ENCODE results near the gene SIK1.
"Not testable (repeated sequence)": the region's sequence is repeated elsewhere in the genome, so short reads cannot be mapped to it uniquely, and the experiment has no call there.

The SIK1 gene

DNA sequence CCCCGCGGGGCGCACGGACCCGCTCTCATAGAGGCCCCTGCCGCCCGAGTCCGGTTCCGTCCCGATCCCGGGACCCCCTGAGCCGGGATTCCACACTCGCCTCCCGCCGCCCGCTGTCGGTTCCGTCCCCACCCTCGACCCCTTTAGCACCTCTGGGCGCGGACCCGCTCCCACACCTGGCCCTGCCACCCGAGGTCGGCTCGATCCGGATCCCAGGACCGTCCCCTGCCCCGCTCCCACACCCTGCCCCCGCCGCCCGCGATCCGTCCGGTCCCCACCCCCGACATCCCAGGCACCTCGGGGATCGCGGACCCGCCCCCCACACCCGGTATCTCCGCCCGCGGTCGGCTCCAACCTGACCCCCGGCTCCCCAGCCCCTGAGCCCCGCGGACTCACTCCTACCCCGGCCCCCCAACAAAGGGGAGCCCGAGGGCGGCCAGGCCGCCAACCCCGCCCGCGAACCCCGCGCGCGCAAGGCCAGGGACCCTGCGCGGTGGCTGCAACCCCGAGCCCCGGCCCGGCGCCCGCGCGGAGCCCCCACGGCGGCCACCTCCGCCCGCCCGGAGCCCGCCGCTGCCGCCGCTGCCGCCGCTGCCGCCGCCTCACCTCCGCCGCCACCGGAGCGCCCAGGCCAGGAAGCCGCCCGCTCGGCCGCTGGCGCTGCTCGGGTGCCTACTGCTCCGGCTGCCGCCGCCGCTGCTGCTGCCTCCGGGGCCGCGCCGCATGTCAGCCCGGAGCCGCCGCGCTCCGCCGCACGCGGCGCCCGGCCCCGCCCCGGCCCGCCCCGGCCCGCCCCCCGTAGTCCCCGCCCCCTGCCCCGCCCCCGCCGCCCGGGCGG lies at the start of gene SIK1:
TSS of gene SIK1 (minus strand) at position 728 of the 838 bp plus-strand sequence. CDS start 953 bp downstream, outside the sequence.
- H3K9me3 ChIP-seq (ENCODE audit: low read length); H3K36me3 ChIP-seq (ENCODE audit: insufficient read depth, low read length): not testable (repeated sequence)

DNA sequence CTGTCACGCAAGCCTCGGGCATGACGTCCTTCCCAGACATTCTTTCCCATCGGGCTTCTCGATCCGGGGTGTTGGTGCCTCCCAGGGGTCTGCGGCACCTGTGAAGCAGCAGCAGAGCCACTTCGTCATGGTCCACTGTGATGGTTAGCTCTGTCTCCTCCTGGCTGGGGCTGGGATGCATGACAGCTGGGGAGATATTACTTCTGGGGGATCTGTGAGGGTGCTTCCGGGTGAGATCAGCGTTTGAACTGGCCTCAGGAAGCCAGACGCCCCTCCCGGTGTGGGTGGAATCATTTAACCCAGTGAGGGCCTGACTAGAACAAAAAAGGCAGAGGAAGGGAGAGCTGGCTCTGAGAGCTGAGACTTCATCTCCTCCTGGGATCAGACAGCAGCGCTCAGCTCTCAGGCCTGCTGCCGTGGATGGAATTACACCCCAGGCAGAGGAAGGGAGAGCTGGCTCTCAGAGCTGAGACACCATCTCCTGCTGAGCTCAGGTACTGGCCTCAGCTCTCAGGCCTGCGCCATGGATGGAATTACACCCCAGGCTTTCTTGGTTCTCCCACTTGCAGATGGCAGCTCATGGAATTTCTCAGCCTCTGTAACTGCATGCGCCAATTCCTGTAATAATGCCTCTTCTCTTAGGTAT lies 44.8 kb upstream of the SIK1 start:
- not testable (repeated sequence) for H3K36me3 ChIP-seq (ENCODE audit: insufficient read depth, low read length); H2AFZ ChIP-seq (ENCODE audit: low read depth, low read length); H3K9me3 ChIP-seq (ENCODE audit: low read length); H3K4me3 ChIP-seq (ENCODE audit: low read length); H3K4me1 ChIP-seq (ENCODE audit: insufficient read depth, low read length); H3K27me3 ChIP-seq (ENCODE audit: insufficient read depth, low read length)

More for the DNA sequence above, at the start of gene SIK1:
- not testable (repeated sequence) for H3K4me1 ChIP-seq (ENCODE audit: insufficient read depth, low read length); H2AFZ ChIP-seq (ENCODE audit: low read depth, low read length); H3K4me3 ChIP-seq (ENCODE audit: low read length); H3K27me3 ChIP-seq (ENCODE audit: insufficient read depth, low read length)

DNA sequence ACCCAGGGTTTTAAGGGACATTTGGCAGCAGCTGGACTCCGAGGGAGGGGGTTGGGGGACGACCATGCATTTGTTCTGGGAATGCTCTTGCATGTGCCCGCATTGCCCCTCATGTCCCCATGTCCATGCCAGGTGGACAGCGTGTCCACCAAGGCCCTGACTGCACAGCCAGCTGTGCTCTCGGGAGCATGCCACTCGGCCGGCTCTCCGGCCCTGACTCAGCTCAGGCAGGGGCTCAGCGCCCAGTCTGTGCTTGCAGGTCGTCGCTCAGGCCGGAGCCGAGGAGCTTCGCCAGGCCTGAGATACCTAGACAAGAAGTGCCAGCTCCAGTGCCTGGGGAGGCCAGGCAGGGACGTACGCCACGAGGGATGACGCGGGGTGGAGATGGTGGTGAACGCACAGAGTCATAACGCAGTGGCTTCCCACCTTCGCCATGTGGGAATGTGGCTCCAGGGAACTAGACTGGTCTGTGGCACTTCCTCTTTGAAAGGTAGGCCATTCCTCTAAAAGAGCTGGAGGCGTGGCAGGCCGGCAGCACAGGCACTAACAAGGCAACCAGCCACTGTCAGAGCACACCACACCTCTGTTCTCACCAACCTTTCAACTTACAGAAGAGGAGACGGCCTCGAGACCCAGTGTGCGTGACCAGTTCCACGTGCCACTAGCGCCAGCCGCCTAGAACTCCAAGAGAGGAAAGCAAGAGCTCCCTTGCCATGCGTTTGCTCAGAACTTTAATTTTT lies 43.0 kb upstream of the SIK1 start:
- H3K36me3 ChIP-seq (ENCODE audit: insufficient read depth, low read length); H3K27me3 ChIP-seq (ENCODE audit: insufficient read depth, low read length); H3K4me3 ChIP-seq (ENCODE audit: low read length); H3K9me3 ChIP-seq (ENCODE audit: low read length); H3K4me1 ChIP-seq (ENCODE audit: insufficient read depth, low read length); H2AFZ ChIP-seq (ENCODE audit: low read depth, low read length): not testable (repeated sequence)

DNA sequence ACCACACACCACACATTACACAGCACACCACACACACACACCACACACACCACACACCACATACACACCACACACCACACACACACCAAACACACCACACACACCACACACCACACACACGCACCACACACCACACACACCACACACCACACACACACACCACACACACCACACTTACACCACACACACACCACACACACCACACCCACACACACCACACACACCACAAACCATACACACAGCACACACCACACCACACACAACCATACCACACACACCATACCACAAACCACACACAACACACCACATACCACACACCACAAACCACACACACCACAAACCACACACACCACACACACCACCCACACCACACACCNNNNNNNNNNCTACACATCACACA lies 40.9 kb upstream of the SIK1 start:
- Histone ChIP-seq H3K9me3 (ENCODE audit: low read length) (no peaks in the 10 kb centered on the region), H3K36me3 (ENCODE audit: insufficient read depth, low read length) (no peaks in the 10 kb centered on the region)

DNA sequence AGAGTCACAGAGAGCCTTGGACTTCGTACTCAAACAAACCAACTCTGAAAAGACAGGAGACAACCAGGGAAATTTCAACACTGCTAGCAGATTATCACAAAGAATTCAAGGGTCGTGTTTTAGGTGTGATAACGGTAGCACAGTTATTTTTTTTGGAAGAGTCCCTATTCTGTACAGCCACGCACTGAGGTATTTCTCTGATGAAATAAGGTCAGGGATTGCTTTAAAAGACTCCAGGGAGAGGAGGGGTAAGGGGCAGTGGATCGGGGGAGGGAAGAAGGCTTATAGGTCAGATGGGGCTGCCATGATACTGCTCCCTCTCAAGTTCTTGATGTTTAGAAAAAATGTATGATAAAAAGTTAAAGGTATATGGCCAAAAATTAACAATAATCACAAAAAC lies 38.2 kb upstream of the SIK1 start:
- H2AFZ ChIP-seq (ENCODE audit: low read depth, low read length); H3K9me3 ChIP-seq (ENCODE audit: low read length); H3K27me3 ChIP-seq (ENCODE audit: insufficient read depth, low read length); H3K4me3 ChIP-seq (ENCODE audit: low read length); H3K36me3 ChIP-seq (ENCODE audit: insufficient read depth, low read length); H3K4me1 ChIP-seq (ENCODE audit: insufficient read depth, low read length): not testable (repeated sequence)

More for the DNA sequence above, 40.9 kb upstream of the SIK1 start:
- H3K27me3 ChIP-seq (ENCODE audit: insufficient read depth, low read length) = no peaks in the 10 kb centered on the region
- H3K4me1 ChIP-seq (ENCODE audit: insufficient read depth, low read length) = no peaks in the 10 kb centered on the region
- no peak overlapping the region for H2AFZ ChIP-seq (ENCODE audit: low read depth, low read length)
- no peak overlapping the region for H3K4me3 ChIP-seq (ENCODE audit: low read length)

DNA sequence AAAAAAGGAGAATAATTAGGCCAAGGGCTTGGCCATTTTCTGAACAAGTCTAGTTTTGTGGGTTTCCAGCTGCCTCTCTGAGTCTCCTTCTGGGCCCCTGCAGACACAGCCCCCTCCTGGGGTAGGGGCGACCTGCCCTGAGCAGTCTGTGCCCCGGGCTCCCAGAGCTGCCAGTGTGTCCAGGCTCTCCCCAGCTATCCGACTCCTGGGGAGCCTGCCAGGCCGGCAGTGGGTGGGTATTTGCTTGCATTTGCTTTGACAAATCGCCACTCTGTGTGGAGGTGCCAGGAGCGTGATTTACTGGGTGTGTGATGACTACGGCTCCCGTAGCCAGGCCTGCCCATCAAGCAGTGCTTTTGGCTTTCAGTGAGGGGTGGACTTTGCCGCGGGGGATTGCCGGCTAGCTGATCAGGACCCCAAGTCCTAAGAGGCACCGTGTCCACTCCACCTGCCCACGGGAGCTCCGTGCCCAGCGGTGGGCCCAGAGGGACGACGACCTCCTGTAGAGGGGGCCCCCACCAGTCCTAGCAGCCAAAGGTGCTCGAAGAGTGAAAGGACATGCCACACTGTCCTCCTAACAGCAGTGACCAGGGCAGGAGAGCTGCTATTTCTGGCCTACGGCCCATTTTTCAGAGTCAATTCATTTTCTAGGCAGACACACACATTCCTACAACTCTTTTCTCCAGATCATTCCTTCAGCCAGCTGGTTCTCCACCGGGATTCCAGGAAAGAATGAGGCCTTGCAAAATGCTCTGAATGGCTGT lies 36.7 kb upstream of the SIK1 start:
- not testable (repeated sequence) for H3K4me1 ChIP-seq (ENCODE audit: insufficient read depth, low read length); H3K9me3 ChIP-seq (ENCODE audit: low read length); H3K4me3 ChIP-seq (ENCODE audit: low read length); H2AFZ ChIP-seq (ENCODE audit: low read depth, low read length); H3K36me3 ChIP-seq (ENCODE audit: insufficient read depth, low read length); H3K27me3 ChIP-seq (ENCODE audit: insufficient read depth, low read length)

DNA sequence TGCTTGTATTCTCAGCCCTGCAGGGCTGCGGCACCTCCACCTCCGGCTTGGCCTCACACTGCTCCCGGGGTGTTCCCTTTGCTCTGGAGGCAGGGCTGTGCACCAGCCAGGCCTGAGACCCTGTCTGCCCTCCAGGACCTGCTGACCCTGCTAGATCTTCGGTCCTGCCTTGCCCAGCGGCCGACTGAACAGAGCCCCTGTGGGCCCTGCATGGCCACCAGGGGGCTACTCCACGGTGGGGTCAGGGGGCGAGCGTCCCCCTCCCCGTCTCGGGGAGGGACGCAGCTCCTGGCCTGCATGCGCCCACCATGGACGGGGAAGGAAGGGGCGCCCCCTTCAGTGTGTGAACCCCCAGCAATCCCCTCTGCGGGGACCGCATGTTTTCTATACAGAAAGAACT lies 36.0 kb upstream of the SIK1 start:
- not testable (repeated sequence) for H3K36me3 ChIP-seq (ENCODE audit: insufficient read depth, low read length)

DNA sequence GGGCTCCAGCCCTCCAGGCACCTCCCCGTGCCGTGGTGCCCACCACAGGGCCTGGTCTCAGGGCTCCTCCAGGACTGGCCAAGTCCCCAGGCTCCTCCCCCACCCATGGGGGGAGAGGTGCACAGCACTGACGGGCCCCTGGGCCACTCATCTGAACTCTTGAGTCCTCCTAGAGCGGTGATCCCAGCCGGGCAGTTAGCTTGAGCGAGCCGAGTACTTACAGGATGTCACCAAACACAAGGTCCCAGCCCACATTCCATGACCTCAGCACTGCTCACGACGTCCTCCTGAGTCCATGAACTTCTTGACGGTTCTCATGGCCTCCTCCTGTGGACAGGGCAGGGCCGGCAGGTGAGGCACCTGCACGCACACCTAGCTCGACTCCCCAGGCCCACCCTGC lies 33.5 kb upstream of the SIK1 start:
- not testable (repeated sequence) for H3K4me1 ChIP-seq (ENCODE audit: insufficient read depth, low read length); H3K36me3 ChIP-seq (ENCODE audit: insufficient read depth, low read length); H3K27me3 ChIP-seq (ENCODE audit: insufficient read depth, low read length); H2AFZ ChIP-seq (ENCODE audit: low read depth, low read length); H3K4me3 ChIP-seq (ENCODE audit: low read length); H3K9me3 ChIP-seq (ENCODE audit: low read length)

More for the DNA sequence above, 36.0 kb upstream of the SIK1 start:
- not testable (repeated sequence) for H3K4me3 ChIP-seq (ENCODE audit: low read length); H2AFZ ChIP-seq (ENCODE audit: low read depth, low read length); H3K9me3 ChIP-seq (ENCODE audit: low read length); H3K27me3 ChIP-seq (ENCODE audit: insufficient read depth, low read length); H3K4me1 ChIP-seq (ENCODE audit: insufficient read depth, low read length)

DNA sequence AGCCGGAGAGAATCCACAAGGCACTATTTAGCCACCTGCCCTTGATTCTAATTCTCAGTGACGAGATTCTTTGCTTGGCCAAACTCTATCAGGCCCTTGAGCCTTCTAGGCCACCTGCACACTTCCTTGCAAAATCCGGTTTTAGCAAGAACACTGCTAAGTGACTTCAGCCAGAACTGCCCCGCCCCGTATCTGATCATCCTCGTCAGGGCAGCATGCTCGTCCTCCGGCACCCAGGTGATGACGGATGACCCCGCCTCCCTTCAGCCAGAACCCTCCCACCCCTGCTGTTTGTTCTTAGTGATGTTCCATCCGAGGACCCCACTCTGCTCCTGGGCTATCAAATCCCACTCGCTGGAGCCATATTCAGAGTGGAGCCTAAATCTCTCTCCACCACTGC lies 32.1 kb upstream of the SIK1 start:
- H3K27me3 ChIP-seq (ENCODE audit: insufficient read depth, low read length); H3K4me3 ChIP-seq (ENCODE audit: low read length); H3K4me1 ChIP-seq (ENCODE audit: insufficient read depth, low read length); H3K9me3 ChIP-seq (ENCODE audit: low read length); H2AFZ ChIP-seq (ENCODE audit: low read depth, low read length); H3K36me3 ChIP-seq (ENCODE audit: insufficient read depth, low read length): not testable (repeated sequence)

DNA sequence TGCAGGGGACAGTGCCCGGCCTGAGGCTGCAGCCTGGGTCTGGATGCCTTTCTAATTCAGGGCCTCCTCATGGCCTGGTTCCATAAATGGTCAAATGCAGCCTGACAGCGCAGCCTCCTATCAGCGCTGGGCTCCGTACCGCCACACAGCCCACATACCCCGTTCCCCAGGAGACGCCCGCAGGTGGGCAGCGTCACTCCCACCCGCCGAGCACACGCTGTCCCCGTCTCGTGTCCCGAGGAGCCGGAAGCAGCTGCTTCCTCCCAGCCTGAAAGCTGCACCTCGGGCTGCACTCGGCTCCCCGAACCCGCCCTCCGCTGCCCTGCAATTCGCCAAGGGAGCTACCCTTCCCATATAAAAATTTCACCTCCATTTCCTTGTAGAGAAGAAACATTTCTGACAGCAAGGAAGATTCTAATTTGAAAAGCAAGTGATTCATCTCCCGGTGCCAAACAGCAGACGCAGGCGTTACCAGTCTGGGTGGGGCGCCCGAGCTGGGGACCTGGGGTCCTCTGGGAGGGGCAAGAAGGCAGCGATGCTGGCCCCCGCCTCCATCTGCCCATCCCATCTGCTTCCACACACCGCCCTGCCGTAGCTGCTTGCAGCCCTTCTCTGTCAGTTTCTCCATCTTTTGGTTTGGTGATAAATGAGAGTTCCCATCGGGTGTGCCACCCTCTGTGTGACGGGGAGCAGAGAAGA lies 29.8 kb upstream of the SIK1 start:
- not testable (repeated sequence) for H3K9me3 ChIP-seq (ENCODE audit: low read length); H2AFZ ChIP-seq (ENCODE audit: low read depth, low read length); H3K4me3 ChIP-seq (ENCODE audit: low read length); H3K4me1 ChIP-seq (ENCODE audit: insufficient read depth, low read length); H3K27me3 ChIP-seq (ENCODE audit: insufficient read depth, low read length); H3K36me3 ChIP-seq (ENCODE audit: insufficient read depth, low read length)

DNA sequence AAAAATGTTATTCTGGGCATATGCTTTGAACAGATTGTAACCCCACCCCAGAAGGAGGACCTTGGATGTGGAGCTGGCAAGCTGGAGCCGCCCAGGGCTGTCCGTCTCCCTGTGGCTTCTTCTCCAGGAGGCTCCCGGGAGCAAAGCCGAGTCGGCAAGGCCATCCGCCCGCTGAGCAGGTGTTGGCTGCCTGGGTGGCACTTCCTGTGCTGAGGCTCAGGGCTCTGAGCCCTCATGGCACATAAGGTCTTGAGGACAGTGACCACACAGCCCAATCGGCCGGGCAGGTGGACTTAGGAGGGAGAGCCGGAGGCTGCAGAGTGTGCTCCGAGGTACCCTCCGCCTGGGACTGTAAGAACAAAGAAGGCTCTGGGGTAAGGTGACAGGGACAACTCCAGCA lies 28.8 kb upstream of the SIK1 start:
- H3K9me3 ChIP-seq (ENCODE audit: low read length); H3K4me3 ChIP-seq (ENCODE audit: low read length); H3K27me3 ChIP-seq (ENCODE audit: insufficient read depth, low read length); H2AFZ ChIP-seq (ENCODE audit: low read depth, low read length); H3K4me1 ChIP-seq (ENCODE audit: insufficient read depth, low read length); H3K36me3 ChIP-seq (ENCODE audit: insufficient read depth, low read length): not testable (repeated sequence)

DNA sequence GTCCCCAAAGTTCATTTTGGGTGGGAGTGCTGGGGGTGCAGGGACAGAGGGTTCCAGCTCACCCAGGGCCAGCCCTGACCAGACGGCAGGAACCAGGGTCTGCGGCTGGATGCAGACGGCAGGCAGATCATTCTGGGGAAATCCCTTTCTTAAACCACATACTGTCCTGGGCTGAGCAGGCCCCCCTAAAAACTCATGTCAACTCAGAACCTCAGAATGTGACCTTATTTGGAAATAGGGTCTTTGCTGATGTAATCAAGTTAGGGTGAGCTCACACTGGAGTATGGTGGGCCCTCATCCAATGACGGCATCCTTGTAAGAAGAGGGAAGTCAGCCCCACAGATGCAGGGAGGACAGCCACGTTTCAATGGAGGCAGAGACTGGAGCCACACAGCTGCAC lies 27.2 kb upstream of the SIK1 start:
- not testable (repeated sequence) for H3K27me3 ChIP-seq (ENCODE audit: insufficient read depth, low read length); H3K36me3 ChIP-seq (ENCODE audit: insufficient read depth, low read length); H3K4me3 ChIP-seq (ENCODE audit: low read length); H3K9me3 ChIP-seq (ENCODE audit: low read length); H3K4me1 ChIP-seq (ENCODE audit: insufficient read depth, low read length); H2AFZ ChIP-seq (ENCODE audit: low read depth, low read length)
